SU-DHL-6 (cell line): ENCODE measurements around the gene PSMC3.

ENCODE experiments used
- H2AFZ ChIP-seq: fragments of 200-600 bp; sonication (generic); 2 replicates; pipeline ENCODE4 v1.6.1; 2014; ENCODE audit warnings: low read depth, mild to moderate bottlenecking, moderate library complexity, mixed read lengths, antibody characterized with exemption, low read length; ENCODE audit not compliant: severe bottlenecking
- H3F3A ChIP-seq: fragments of 200-600 bp; shearing (Covaris generic); 2 replicates; pipeline ENCODE4 v1.6.0; 2016; ENCODE audit warnings: antibody characterized with exemption, mild to moderate bottlenecking; ENCODE audit not compliant: insufficient read depth
- H3K27ac ChIP-seq: fragments of 200-600 bp; sonication (generic); 2 replicates; pipeline ENCODE4 v1.5.1; 2016; ENCODE audit warnings: low read depth, mild to moderate bottlenecking, low read length, moderate library complexity, mixed read lengths
- H3K27me3 ChIP-seq: fragments of 200-600 bp; sonication (generic), shearing (Covaris generic); 2 replicates; pipeline ENCODE4 v1.6.0; 2014; ENCODE audit warnings: mild to moderate bottlenecking, low read length
- H3K36me3 ChIP-seq: fragments of 200-600 bp; sonication (generic); 2 replicates; pipeline ENCODE4 v1.6.1; 2014; ENCODE audit warnings: mild to moderate bottlenecking, low read length, mixed read lengths
- H3K4me2 ChIP-seq: fragments of 300-600, 200-600 bp; shearing (Covaris generic), sonication (generic); 2 replicates; pipeline ENCODE4 v1.6.0; 2014; ENCODE audit warnings: low read length, low read depth, mild to moderate bottlenecking; ENCODE audit not compliant: poor library complexity, severe bottlenecking
- H3K4me3 ChIP-seq: fragments of 200-600 bp; sonication (generic); 2 replicates; pipeline ENCODE4 v1.5.1; 2014; ENCODE audit warnings: antibody characterized with exemption, low read length, mild to moderate bottlenecking, mixed read lengths; ENCODE audit not compliant: insufficient read depth, poor library complexity, severe bottlenecking
- H3K79me2 ChIP-seq: fragments of 200-600 bp; sonication (generic); 2 replicates; pipeline ENCODE4 v1.6.1; 2014; ENCODE audit warnings: mild to moderate bottlenecking, low read length, moderate library complexity; ENCODE audit not compliant: insufficient read depth
- H3K9ac ChIP-seq: fragments of 200-600 bp; sonication (generic); 2 replicates; pipeline ENCODE4 v1.7.0; 2014; ENCODE audit warnings: mild to moderate bottlenecking, low read length
- H3K9me2 ChIP-seq: fragments of 200-600 bp; sonication (generic); replicated peaks from 2 replicates; pipeline ENCODE4 v1.6.1; 2014; ENCODE audit warnings: low read length; ENCODE audit not compliant: insufficient read depth
- H3K9me3 ChIP-seq: fragments of 200-600 bp; sonication (generic); 2 replicates; pipeline ENCODE4 v1.6.1; 2014; ENCODE audit warnings: low read length, mixed read lengths; ENCODE audit not compliant: insufficient read depth
- H4K20me1 ChIP-seq: fragments of 200-600 bp; sonication (generic); 2 replicates; pipeline ENCODE4 v1.6.1; 2014; ENCODE audit warnings: low read depth, mild to moderate bottlenecking, antibody characterized with exemption, low read length, moderate library complexity, mixed read lengths
- CTCF ChIP-seq: fragments of 200-600 bp; sonication (generic); IDR thresholded peaks from one replicate; pipeline ENCODE4 v1.5.1; 2017; ENCODE audit warnings: antibody characterized with exemption, mild to moderate bottlenecking, low read length, moderate library complexity; ENCODE audit not compliant: insufficient read depth, poor library complexity, severe bottlenecking
- EZH2phosphoT487 ChIP-seq: fragments of 200-600 bp; sonication (generic), shearing (Covaris generic); conservative IDR thresholded peaks from 2 replicates; pipeline ENCODE4 v1.6.1; 2018; ENCODE audit warnings: mild to moderate bottlenecking, antibody characterized with exemption, low read length, moderate library complexity, mixed read lengths

PSMC3 gene

GRCh38 chr11:47451990-47452389 is 25.8 kb upstream of the PSMC3 start:
- TF ChIP-seq CTCF: no peak
- TF ChIP-seq EZH2phosphoT487: no peak
- Histone ChIP-seq H3K27ac (no peak overlapping the region), H2AFZ (no peak overlapping the region), H3K36me3 (no peaks in the 10 kb centered on the region), H4K20me1 (no peaks in the 10 kb centered on the region), H3K79me2 (no peaks in the 10 kb centered on the region), H3K9me3 (no peaks in the 10 kb centered on the region), H3F3A (no peaks in the 10 kb centered on the region), H3K9me2 (no peaks in the 10 kb centered on the region), H3K4me3 (no peak overlapping the region), H3K9ac (no peak overlapping the region), H3K27me3 (no peaks in the 10 kb centered on the region), H3K4me2 (no peak overlapping the region)

- H3K4me3 ChIP-seq: no peak overlapping the region
- H3K4me2 ChIP-seq: no peak overlapping the region
- H3K79me2 ChIP-seq: no peaks in the 10 kb centered on the region
- no peaks in the 10 kb centered on the region for H3F3A ChIP-seq
- H4K20me1 ChIP-seq: no peaks in the 10 kb centered on the region
- H3K36me3 ChIP-seq: no peaks in the 10 kb centered on the region
- no peaks in the 10 kb centered on the region for H3K9me3 ChIP-seq
- no peaks in the 10 kb centered on the region for H3K27me3 ChIP-seq
- no peaks in the 10 kb centered on the region for H3K9me2 ChIP-seq
- H2AFZ ChIP-seq: no peak overlapping the region
- no peak for TF ChIP-seq EZH2phosphoT487
- TF ChIP-seq CTCF: no peak
- no peak overlapping the region for H3K9ac ChIP-seq
- H3K27ac ChIP-seq: no peak overlapping the region
Measured at GRCh38 chr11:47451436-47451835, 25.2 kb upstream of the PSMC3 start.

GRCh38 chr11:47449541-47449940 is 23.3 kb upstream of the PSMC3 start:
- Histone ChIP-seq H3K36me3 (no peaks in the 10 kb centered on the region), H3K79me2 (no peaks in the 10 kb centered on the region), H3K9me2 (no peaks in the 10 kb centered on the region), H2AFZ (no peak overlapping the region), H4K20me1 (no peaks in the 10 kb centered on the region), H3K4me2 (no peak overlapping the region), H3K9me3 (no peaks in the 10 kb centered on the region), H3K4me3 (no peak overlapping the region), H3K27me3 (no peaks in the 10 kb centered on the region), H3K9ac (no peak overlapping the region), H3F3A (no peaks in the 10 kb centered on the region), H3K27ac (no peak overlapping the region)
- TF ChIP-seq EZH2phosphoT487 (no peak), CTCF (no peak)
